HEK293 (cell line): ENCODE data around the gene TSPAN9.
A peak's percentile ranks its signal among the peaks of the same experiment; 100 is the strongest.

Source experiments
- CTCF ChIA-PET: fragments of 350-600 bp; formaldehyde crosslinking; extraction: SDS; loops from one replicate; lab custom pipeline; 2021; ENCODE audit warnings: antibody characterized with exemption; lab: Yijun Ruan, JAX
- POLR2A ChIA-PET: fragments of 300-600 bp; formaldehyde crosslinking; extraction: SDS; loops from one replicate; lab custom pipeline; 2020; ENCODE audit warnings: antibody characterized with exemption, inconsistent platforms; lab: Yijun Ruan, JAX
- H3K27ac ChIP-seq: fragments of 200-500 bp; sonication (Bioruptor generic); 2 replicates; pipeline ENCODE4 v1.5.1; 2014; ENCODE audit warnings: low read depth, low read length, control low read depth, inconsistent platforms; ENCODE audit errors: extremely low read depth
- H3K36me3 ChIP-seq, 2 experiments: fragments of 200-500 bp in 1 of 2; sonication (Bioruptor generic) in 1 of 2; 1 replicate in 1 of 2; 2 replicates in 1 of 2; pipeline ENCODE4 v1.5.1; 2014 to 2017; ENCODE audit warnings: inconsistent platforms in 2 of 2, low read length in 2 of 2; ENCODE audit not compliant: control insufficient read depth in 2 of 2, insufficient read depth in 1 of 2
- H3K4me1 ChIP-seq: fragments of 200-500 bp; sonication (Bioruptor generic); 2 replicates; pipeline ENCODE4 v1.5.1; 2014; ENCODE audit warnings: mild to moderate bottlenecking, low read length, inconsistent platforms; ENCODE audit not compliant: control insufficient read depth, insufficient read depth
- H3K4me3 ChIP-seq: 2 replicates; pipeline ENCODE4 v1.5.1; 2011; ENCODE audit warnings: low read depth, mild to moderate bottlenecking, control low read depth, low read length, moderate library complexity
- H3K9me3 ChIP-seq: fragments of 200-500 bp; sonication (Bioruptor generic); 2 replicates; pipeline ENCODE4 v1.5.1; 2014; ENCODE audit warnings: low read depth, low read length, inconsistent platforms; ENCODE audit not compliant: control insufficient read depth, insufficient read depth
- GLIS2 ChIP-seq: fragments of 450-650 bp; formaldehyde crosslinking; IDR thresholded peaks from 2 replicates; pipeline ENCODE4 v1.5.1; 2016; ENCODE audit warnings: missing biosample characterization, missing genetic modification characterization
- PATZ1 ChIP-seq: fragments of 450-650 bp; formaldehyde crosslinking; IDR thresholded peaks from 2 replicates; pipeline ENCODE4 v1.5.1; 2016; ENCODE audit warnings: missing biosample characterization, missing genetic modification characterization
- PBX3 ChIP-seq: sonication (generic); formaldehyde crosslinking; IDR thresholded peaks from 2 replicates; pipeline ENCODE4 v1.8.1; 2022; ENCODE audit warnings: mild to moderate bottlenecking, moderate library complexity, missing genetic modification reagents
- ZFHX2 ChIP-seq: fragments of 450-650 bp; formaldehyde crosslinking; conservative IDR thresholded peaks from 2 replicates; pipeline ENCODE4 v1.5.1; 2016; ENCODE audit warnings: missing biosample characterization, missing genetic modification characterization
- ZIC2 ChIP-seq: fragments of 450-650 bp; formaldehyde crosslinking; IDR thresholded peaks from 2 replicates; pipeline ENCODE4 v1.5.1; 2016; ENCODE audit warnings: missing biosample characterization, missing genetic modification characterization
- ZNF311 ChIP-seq: fragments of 450-650 bp; formaldehyde crosslinking; IDR thresholded peaks from 2 replicates; pipeline ENCODE4 v1.5.1; 2017; ENCODE audit warnings: missing biosample characterization, missing genetic modification characterization, borderline replicate concordance
- ZNF335 ChIP-seq: fragments of 450-650 bp; formaldehyde crosslinking; conservative IDR thresholded peaks from 2 replicates; pipeline ENCODE4 v1.5.1; 2016; ENCODE audit warnings: missing biosample characterization, missing genetic modification characterization
- ZNF37A ChIP-seq: fragments of 450-650 bp; IDR thresholded peaks from 2 replicates; pipeline ENCODE4 v1.5.1; 2018; ENCODE audit warnings: missing biosample characterization, missing genetic modification characterization
- ZNF394 ChIP-seq: fragments of 450-650 bp; formaldehyde crosslinking; IDR thresholded peaks from 2 replicates; pipeline ENCODE4 v1.5.1; 2016; ENCODE audit warnings: missing biosample characterization, missing genetic modification characterization, mild to moderate bottlenecking, moderate library complexity, borderline replicate concordance
- ZNF404 ChIP-seq: fragments of 450-650 bp; formaldehyde crosslinking; IDR thresholded peaks from 2 replicates; pipeline ENCODE4 v1.5.1; 2017; ENCODE audit warnings: missing biosample characterization, missing genetic modification characterization
- ZNF416 ChIP-seq: fragments of 450-650 bp; formaldehyde crosslinking; IDR thresholded peaks from 2 replicates; pipeline ENCODE4 v1.5.1; 2016; ENCODE audit warnings: missing biosample characterization, missing genetic modification characterization
- ZNF510 ChIP-seq: fragments of 450-650 bp; formaldehyde crosslinking; IDR thresholded peaks from 2 replicates; pipeline ENCODE4 v1.5.1; 2018; ENCODE audit warnings: mild to moderate bottlenecking, missing genetic modification characterization, missing biosample characterization; ENCODE audit not compliant: insufficient replicate concordance
- ZNF513 ChIP-seq: fragments of 450-650 bp; IDR thresholded peaks from 2 replicates; pipeline ENCODE4 v1.5.1; 2018; ENCODE audit warnings: missing biosample characterization, missing genetic modification characterization
- ZNF580 ChIP-seq: fragments of 450-650 bp; formaldehyde crosslinking; IDR thresholded peaks from 2 replicates; pipeline ENCODE4 v1.5.1; 2016; ENCODE audit warnings: missing biosample characterization, missing genetic modification characterization
- ZNF621 ChIP-seq: fragments of 450-650 bp; formaldehyde crosslinking; IDR thresholded peaks from 2 replicates; pipeline ENCODE4 v1.5.1; 2017; ENCODE audit warnings: missing biosample characterization, missing genetic modification characterization
- ZNF704 ChIP-seq: fragments of 450-650 bp; formaldehyde crosslinking; IDR thresholded peaks from 2 replicates; pipeline ENCODE4 v1.5.1; 2016; ENCODE audit warnings: missing biosample characterization, missing genetic modification characterization
- ZNF76 ChIP-seq: fragments of 450-650 bp; formaldehyde crosslinking; IDR thresholded peaks from 2 replicates; pipeline ENCODE4; 2016; ENCODE audit warnings: low read depth, missing biosample characterization, missing genetic modification characterization, borderline replicate concordance
- ZNF768 ChIP-seq: fragments of 450-650 bp; formaldehyde crosslinking; IDR thresholded peaks from 2 replicates; pipeline ENCODE4 v1.5.1; 2018; ENCODE audit warnings: missing biosample characterization, mild to moderate bottlenecking, missing genetic modification characterization
- ZNF785 ChIP-seq: fragments of 450-650 bp; formaldehyde crosslinking; IDR thresholded peaks from 2 replicates; pipeline ENCODE4 v1.5.1; 2016; ENCODE audit warnings: missing biosample characterization, missing genetic modification characterization
- ZNF791 ChIP-seq: fragments of 450-650 bp; formaldehyde crosslinking; IDR thresholded peaks from 2 replicates; pipeline ENCODE4 v1.5.1; 2016; ENCODE audit warnings: missing biosample characterization, missing genetic modification characterization
- TF ChIP-seq, protein P1 (sequence below): fragments of 450-650 bp; formaldehyde crosslinking; IDR thresholded peaks from 2 replicates; pipeline ENCODE4 v1.5.1; 2016; ENCODE audit warnings: missing biosample characterization, missing genetic modification characterization
- TF ChIP-seq, protein P2 (sequence below): fragments of 450-650 bp; formaldehyde crosslinking; IDR thresholded peaks from 2 replicates; pipeline ENCODE4 v1.5.1; 2016; ENCODE audit warnings: missing biosample characterization, missing genetic modification characterization

Gene TSPAN9

GRCh38 chr12:3075315-3075714 lies 1.9 kb upstream of the TSPAN9 start:
- Histone ChIP-seq H3K4me1 (peaks cover 2% of the 10 kb centered on the region; the same call in 1 of the 2 replicates), H3K27ac (no peak overlapping the region), H3K36me3 (no peaks in the 10 kb centered on the region), H3K4me3 (no peak overlapping the region), H3K9me3 (no peaks in the 10 kb centered on the region)
- CTCF ChIA-PET = interaction anchor here (0.6 to 7.2 kb wide), 3 partner anchors 60 to 339 kb away, joined by 3 to 66 read pairs (median 21); no protein-coding TSS in a partner anchor
- POLR2A ChIA-PET = no interaction called here
- no peak for TF ChIP-seq ZNF513 (tag by site-specific recombination)
- no peak for TF ChIP-seq ZNF791 (tag by site-specific recombination)
- TF ChIP-seq, protein P1, sequence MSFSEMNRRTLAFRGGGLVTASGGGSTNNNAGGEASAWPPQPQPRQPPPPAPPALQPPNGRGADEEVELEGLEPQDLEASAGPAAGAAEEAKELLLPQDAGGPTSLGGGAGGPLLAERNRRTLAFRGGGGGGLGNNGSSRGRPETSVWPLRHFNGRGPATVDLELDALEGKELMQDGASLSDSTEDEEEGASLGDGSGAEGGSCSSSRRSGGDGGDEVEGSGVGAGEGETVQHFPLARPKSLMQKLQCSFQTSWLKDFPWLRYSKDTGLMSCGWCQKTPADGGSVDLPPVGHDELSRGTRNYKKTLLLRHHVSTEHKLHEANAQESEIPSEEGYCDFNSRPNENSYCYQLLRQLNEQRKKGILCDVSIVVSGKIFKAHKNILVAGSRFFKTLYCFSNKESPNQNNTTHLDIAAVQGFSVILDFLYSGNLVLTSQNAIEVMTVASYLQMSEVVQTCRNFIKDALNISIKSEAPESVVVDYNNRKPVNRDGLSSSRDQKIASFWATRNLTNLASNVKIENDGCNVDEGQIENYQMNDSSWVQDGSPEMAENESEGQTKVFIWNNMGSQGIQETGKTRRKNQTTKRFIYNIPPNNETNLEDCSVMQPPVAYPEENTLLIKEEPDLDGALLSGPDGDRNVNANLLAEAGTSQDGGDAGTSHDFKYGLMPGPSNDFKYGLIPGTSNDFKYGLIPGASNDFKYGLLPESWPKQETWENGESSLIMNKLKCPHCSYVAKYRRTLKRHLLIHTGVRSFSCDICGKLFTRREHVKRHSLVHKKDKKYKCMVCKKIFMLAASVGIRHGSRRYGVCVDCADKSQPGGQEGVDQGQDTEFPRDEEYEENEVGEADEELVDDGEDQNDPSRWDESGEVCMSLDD (tag by site-specific recombination) = no peak
- no peak for TF ChIP-seq ZNF416

GRCh38 chr12:3077572-3078081 lies 448 bp downstream of the TSPAN9 start:
- no peaks in the 10 kb centered on the region for H3K36me3 ChIP-seq
- peak overlapping the region; percentile 52; the same call in 1 of the 2 replicates for H3K27ac ChIP-seq
- H3K4me1 ChIP-seq = peaks cover 2% of the 10 kb centered on the region; the same call in 1 of the 2 replicates
- peak overlapping the region; percentile 68 for H3K4me3 ChIP-seq
- H3K9me3 ChIP-seq = no peaks in the 10 kb centered on the region
- ChIA-PET POLR2A (no interaction called here), CTCF (interaction anchor here (0.7 to 1.2 kb wide), 2 partner anchors 23 to 198 kb away, joined by 3 read pairs; no protein-coding TSS in a partner anchor)
- TF ChIP-seq ZNF704 (no peak), ZFHX2 (tag by site-specific recombination) (peak; percentile 65), ZIC2 (tag by site-specific recombination) (no peak), ZNF768 (no peak), ZNF394 (tag by site-specific recombination) (no peak), ZNF510 (tag by site-specific recombination) (no peak), ZNF76 (tag by site-specific recombination) (no peak), GLIS2 (tag by site-specific recombination) (peak; percentile 30; the same call in 1 of the 2 replicates), ZNF311 (no peak), ZNF785 (tag by site-specific recombination) (no peak), ZNF404 (tag by site-specific recombination) (no peak), ZNF37A (tag by site-specific recombination) (no peak), ZNF621 (tag by site-specific recombination) (no peak), ZNF335 (tag by site-specific recombination) (peak; percentile 90), PATZ1 (tag by site-specific recombination) (0 out of 2 replicates have a peak, but pooled peaks have one; percentile 35), PBX3 (CRISPR knock-in tag) (no peak), ZNF580 (tag by site-specific recombination) (no peak)
- TF ChIP-seq, protein P2, sequence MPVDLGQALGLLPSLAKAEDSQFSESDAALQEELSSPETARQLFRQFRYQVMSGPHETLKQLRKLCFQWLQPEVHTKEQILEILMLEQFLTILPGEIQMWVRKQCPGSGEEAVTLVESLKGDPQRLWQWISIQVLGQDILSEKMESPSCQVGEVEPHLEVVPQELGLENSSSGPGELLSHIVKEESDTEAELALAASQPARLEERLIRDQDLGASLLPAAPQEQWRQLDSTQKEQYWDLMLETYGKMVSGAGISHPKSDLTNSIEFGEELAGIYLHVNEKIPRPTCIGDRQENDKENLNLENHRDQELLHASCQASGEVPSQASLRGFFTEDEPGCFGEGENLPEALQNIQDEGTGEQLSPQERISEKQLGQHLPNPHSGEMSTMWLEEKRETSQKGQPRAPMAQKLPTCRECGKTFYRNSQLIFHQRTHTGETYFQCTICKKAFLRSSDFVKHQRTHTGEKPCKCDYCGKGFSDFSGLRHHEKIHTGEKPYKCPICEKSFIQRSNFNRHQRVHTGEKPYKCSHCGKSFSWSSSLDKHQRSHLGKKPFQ (tag by site-specific recombination) = no peak
